Smooth muscle cell (in vitro differentiated cells): Measurements from ENCODE around the gene ADORA2B. TPM values are rescaled to one million over a fixed set of nuclear protein-coding genes. Genes with fewer than 3 reads are reported as not detected.

Experiments
- DNase-seq: peaks from one replicate; lab custom pipeline; 2025; ENCODE audit not compliant: unreplicated experiment; lab: John Stamatoyannopoulos, UW
- H2AFZ ChIP-seq: fragments of 200-600 bp; sonication (generic); 2 replicates; pipeline ENCODE4 v1.6.0; 2016; ENCODE audit warnings: antibody characterized with exemption, low read depth, mild to moderate bottlenecking
- H3F3A ChIP-seq: fragments of 200-600 bp; sonication (generic); 2 replicates; pipeline ENCODE4 v1.6.0; 2017; ENCODE audit warnings: antibody characterized with exemption, low read depth
- H3K27ac ChIP-seq: fragments of 200-600 bp; sonication (generic); 2 replicates; pipeline ENCODE4 v1.5.1; 2016; ENCODE audit warnings: low read depth, mild to moderate bottlenecking
- H3K27me3 ChIP-seq: fragments of 200-600 bp; sonication (generic); 2 replicates; pipeline ENCODE4 v1.6.1; 2016; ENCODE audit warnings: low read depth, mild to moderate bottlenecking
- H3K36me3 ChIP-seq: fragments of 200-600 bp; sonication (generic); 2 replicates; pipeline ENCODE4 v1.5.1; 2016; ENCODE audit warnings: low read depth
- H3K4me1 ChIP-seq: fragments of 200-600 bp; sonication (generic); 2 replicates; pipeline ENCODE4 v1.5.1; 2016; ENCODE audit warnings: low read depth
- H3K4me2 ChIP-seq: fragments of 200-600 bp; sonication (generic); 2 replicates; pipeline ENCODE4 v1.6.0; 2016; ENCODE audit warnings: mild to moderate bottlenecking
- H3K4me3 ChIP-seq: fragments of 200-600 bp; sonication (generic); 2 replicates; pipeline ENCODE4 v1.5.1; 2016; ENCODE audit warnings: mild to moderate bottlenecking
- H3K79me2 ChIP-seq: fragments of 200-600 bp; sonication (generic); 2 replicates; pipeline ENCODE4 v1.6.0; 2016; ENCODE audit warnings: low read depth, mild to moderate bottlenecking
- H3K9ac ChIP-seq: fragments of 200-600 bp; sonication (generic); 2 replicates; pipeline ENCODE4 v1.6.0; 2016; ENCODE audit warnings: low read depth
- H3K9me3 ChIP-seq: fragments of 200-600 bp; sonication (generic); replicated peaks from 2 replicates; pipeline ENCODE4 v1.5.1; 2016; ENCODE audit warnings: low read depth
- H4K20me1 ChIP-seq: fragments of 200-600 bp; sonication (generic); 2 replicates; pipeline ENCODE4 v1.6.0; 2016; ENCODE audit warnings: low read depth
- WGBS: methylation state at CpG from one replicate; pipeline ENCODE4 v1.1.7; 2016; ENCODE audit warnings: low lambda C conversion rate; 5-methylcytosine and 5-hydroxymethylcytosine counted together
- polyA plus RNA-seq: library from polyadenylated mRNA; unstranded; fragments of >200 nt; fragmentation: Nextera tagmentation; extraction: Ambion mirVana; gene quantifications from 2 replicates; pipeline ENCODE4 v1.2.1, GENCODE V29; 2016
- total RNA-seq: library from RNA; depleted of rRNA; stranded (reverse); fragments of >200 nt; gene quantifications from 2 replicates; pipeline ENCODE4 v1.2.3, GENCODE V29; 2014
- TF ChIP-seq, protein P1 (sequence below): fragments of 200-600 bp; sonication (generic); IDR thresholded peaks from 2 replicates; pipeline ENCODE4 v1.5.1; 2017; ENCODE audit warnings: borderline replicate concordance, mild to moderate bottlenecking, antibody characterized with exemption; ENCODE audit not compliant: insufficient read depth, poor library complexity, severe bottlenecking

Gene ADORA2B
- total and polyA plus RNA-seq, 2 experiments from 2014 or later, result 14.2 to 17.0 TPM

DNA sequence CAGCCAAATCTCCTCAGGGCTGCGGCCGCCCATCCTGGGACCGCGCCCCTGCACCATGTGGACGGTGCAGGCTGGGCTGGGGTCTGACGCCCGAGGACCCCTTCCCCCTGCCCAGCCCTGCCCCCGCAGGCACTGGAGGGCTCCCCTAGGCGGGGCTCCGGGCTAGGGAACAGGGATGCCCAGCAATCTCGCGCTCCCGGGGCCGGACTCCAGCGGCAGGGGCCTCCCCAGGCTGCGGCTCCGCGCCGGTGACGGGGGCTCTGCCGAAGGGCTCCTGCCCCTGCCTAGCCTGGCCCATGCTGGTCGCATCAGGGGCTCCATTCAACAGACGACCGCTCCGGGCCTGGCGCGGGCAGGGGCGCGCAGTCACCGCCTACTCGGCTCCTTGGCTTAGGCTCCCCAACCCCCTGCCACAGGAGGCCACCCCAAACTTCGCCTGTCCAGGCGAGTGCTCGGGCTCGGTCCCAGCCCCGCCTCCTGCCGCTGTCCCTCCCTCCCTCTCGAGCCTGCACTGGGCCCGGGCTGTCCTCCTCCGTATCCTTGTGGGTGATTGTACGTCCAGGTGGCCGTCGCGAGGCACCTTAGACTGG, 27.4 kb upstream of the ADORA2B start:
- H3K36me3 ChIP-seq, result no peaks in the 10 kb centered on the region
- H3K9ac ChIP-seq, result no peak overlapping the region
- H3K9me3 ChIP-seq, result peaks cover 3% of the 10 kb centered on the region
- no peaks in the 10 kb centered on the region for H4K20me1 ChIP-seq
- H3F3A ChIP-seq, result peaks cover 10% of the 10 kb centered on the region
- DNase-seq, result no peak
- no peaks in the 10 kb centered on the region for H3K4me1 ChIP-seq
- no peak overlapping the region for H2AFZ ChIP-seq
- TF ChIP-seq, protein P1, sequence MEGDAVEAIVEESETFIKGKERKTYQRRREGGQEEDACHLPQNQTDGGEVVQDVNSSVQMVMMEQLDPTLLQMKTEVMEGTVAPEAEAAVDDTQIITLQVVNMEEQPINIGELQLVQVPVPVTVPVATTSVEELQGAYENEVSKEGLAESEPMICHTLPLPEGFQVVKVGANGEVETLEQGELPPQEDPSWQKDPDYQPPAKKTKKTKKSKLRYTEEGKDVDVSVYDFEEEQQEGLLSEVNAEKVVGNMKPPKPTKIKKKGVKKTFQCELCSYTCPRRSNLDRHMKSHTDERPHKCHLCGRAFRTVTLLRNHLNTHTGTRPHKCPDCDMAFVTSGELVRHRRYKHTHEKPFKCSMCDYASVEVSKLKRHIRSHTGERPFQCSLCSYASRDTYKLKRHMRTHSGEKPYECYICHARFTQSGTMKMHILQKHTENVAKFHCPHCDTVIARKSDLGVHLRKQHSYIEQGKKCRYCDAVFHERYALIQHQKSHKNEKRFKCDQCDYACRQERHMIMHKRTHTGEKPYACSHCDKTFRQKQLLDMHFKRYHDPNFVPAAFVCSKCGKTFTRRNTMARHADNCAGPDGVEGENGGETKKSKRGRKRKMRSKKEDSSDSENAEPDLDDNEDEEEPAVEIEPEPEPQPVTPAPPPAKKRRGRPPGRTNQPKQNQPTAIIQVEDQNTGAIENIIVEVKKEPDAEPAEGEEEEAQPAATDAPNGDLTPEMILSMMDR, result no peak
- H3K79me2 ChIP-seq, result no peaks in the 10 kb centered on the region
- no peak overlapping the region for H3K27ac ChIP-seq
- H3K4me2 ChIP-seq, result no peak overlapping the region
- 66% methylated on average over 24 of the region's 44 CpGs for WGBS
- H3K4me3 ChIP-seq, result no peak overlapping the region
- H3K27me3 ChIP-seq, result no peaks in the 10 kb centered on the region

DNA sequence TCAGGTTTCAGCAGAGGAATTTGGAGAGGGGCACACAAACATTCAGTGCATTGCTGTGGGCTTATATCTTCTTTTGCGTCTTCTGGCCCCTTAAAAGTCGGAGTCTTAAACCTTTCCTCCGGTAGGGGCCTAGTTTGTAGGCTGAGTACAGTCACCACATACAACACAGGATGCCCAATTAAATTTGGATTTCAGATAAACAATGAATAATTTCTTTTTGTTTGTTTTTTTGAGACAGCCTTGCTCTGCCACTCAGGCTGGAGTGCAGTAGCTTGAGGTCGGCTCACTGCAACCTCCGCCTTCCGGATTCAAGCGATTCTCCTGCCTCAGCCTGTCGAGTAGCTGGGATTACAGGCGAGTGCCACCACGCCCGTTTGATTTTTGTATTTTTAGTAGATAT, 26.7 kb upstream of the ADORA2B start:
- 94% methylated on average over 11 of the region's 11 CpGs for WGBS
- TF ChIP-seq, protein P1, result no peak

DNA sequence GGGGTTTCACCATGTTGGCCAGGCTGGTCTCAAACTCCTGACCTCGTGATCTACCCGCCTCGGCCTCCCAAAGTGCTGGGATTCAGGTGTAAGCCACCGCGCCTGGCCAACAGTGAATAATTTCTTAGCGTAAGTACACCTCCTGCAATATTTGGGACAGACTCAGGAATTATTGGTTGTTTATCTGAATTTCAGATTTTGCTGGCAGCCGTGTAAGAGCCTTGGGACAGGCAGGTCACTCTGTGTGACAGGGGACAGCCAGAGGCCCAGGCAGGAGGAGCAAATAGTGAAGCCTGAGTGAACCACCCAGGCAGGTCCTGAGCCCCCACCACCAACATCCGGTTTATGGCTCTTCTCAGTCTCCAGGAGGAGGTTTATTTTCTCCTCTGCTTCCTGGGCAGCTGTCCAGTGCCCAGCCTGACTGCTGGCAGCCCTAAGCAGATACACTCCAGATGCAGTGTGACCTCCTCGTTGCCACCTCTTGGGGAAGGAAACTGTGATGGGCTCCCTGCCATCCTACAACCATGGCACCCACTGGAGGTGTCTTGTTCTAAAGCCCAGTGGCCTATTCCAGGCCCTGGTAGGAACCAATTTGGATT, 26.2 kb upstream of the ADORA2B start:
- no peaks in the 10 kb centered on the region for H3K27me3 ChIP-seq
- no peak overlapping the region for H2AFZ ChIP-seq
- H3F3A ChIP-seq, result peaks cover 10% of the 10 kb centered on the region
- H3K27ac ChIP-seq, result no peak overlapping the region
- H3K9ac ChIP-seq, result no peak overlapping the region
- no peak overlapping the region for H3K4me3 ChIP-seq
- no peaks in the 10 kb centered on the region for H3K4me1 ChIP-seq
- H3K36me3 ChIP-seq, result no peaks in the 10 kb centered on the region
- WGBS, result 92% methylated on average over 9 of the region's 9 CpGs
- H4K20me1 ChIP-seq, result no peaks in the 10 kb centered on the region
- TF ChIP-seq, protein P1, result no peak
- no peak overlapping the region for H3K4me2 ChIP-seq
- no peaks in the 10 kb centered on the region for H3K79me2 ChIP-seq
- peaks cover 3% of the 10 kb centered on the region for H3K9me3 ChIP-seq
- DNase-seq, result no peak

More for the DNA sequence above, 26.7 kb upstream of the ADORA2B start:
- H3K27me3 ChIP-seq, result no peaks in the 10 kb centered on the region
- H3K79me2 ChIP-seq, result no peaks in the 10 kb centered on the region
- H3K4me3 ChIP-seq, result no peak overlapping the region
- H3F3A ChIP-seq, result peaks cover 10% of the 10 kb centered on the region
- H3K27ac ChIP-seq, result no peak overlapping the region
- H3K4me1 ChIP-seq, result no peaks in the 10 kb centered on the region
- DNase-seq, result no peak
- no peak overlapping the region for H3K4me2 ChIP-seq
- no peak overlapping the region for H3K9ac ChIP-seq
- peaks cover 3% of the 10 kb centered on the region for H3K9me3 ChIP-seq
- no peak overlapping the region for H2AFZ ChIP-seq
- no peaks in the 10 kb centered on the region for H3K36me3 ChIP-seq
- H4K20me1 ChIP-seq, result no peaks in the 10 kb centered on the region

DNA sequence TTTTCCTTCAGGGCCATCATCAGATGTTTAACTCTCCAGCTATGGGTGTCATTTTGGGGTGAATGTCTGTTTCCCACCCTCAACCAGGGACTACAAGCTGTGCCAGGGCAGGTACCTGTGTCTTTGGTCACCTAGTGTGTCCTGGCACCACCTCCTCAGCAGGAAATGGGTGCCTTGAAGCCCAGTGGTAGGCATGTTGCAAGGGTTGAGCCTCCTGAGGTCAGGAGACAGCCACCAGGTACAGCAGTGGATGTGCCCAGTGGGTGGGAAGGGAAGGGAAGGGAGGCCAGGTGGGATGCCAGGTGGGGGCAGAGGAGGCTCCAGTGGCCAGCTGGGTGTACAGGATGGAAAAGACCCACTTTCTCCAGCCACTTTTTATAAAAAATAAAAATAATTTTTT, 25.5 kb upstream of the ADORA2B start:
- H3K4me2 ChIP-seq, result no peak overlapping the region

More for the DNA sequence above, 25.5 kb upstream of the ADORA2B start:
- Histone ChIP-seq H3K9me3 (peaks cover 3% of the 10 kb centered on the region), H3K27me3 (no peaks in the 10 kb centered on the region), H3F3A (peaks cover 10% of the 10 kb centered on the region), H2AFZ (no peak overlapping the region), H3K4me3 (no peak overlapping the region), H3K79me2 (no peaks in the 10 kb centered on the region), H3K27ac (no peak overlapping the region), H4K20me1 (no peaks in the 10 kb centered on the region), H3K4me1 (no peaks in the 10 kb centered on the region), H3K36me3 (no peaks in the 10 kb centered on the region), H3K9ac (no peak overlapping the region)
- DNase-seq, result no peak
- TF ChIP-seq, protein P1, result no peak
